HepG2 (cell line): ENCODE results near the gene ABCG1.

Source experiments
- BHLHE40 ChIP-seq: IDR thresholded peaks from 2 replicates; pipeline ENCODE4 v1.6.1; 2011; ENCODE audit warnings: low read length, improper control_type of control experiment
- EZH2 ChIP-seq: conservative IDR thresholded peaks from 2 replicates; pipeline ENCODE4 v1.6.1; 2012; ENCODE audit warnings: mild to moderate bottlenecking, low read depth, low read length, moderate library complexity
- FOSL2 ChIP-seq: sonication (generic); formaldehyde crosslinking; IDR thresholded peaks from 2 replicates; pipeline ENCODE4 v1.4.0; 2020; ENCODE audit warnings: missing genetic modification reagents
- FOXK2 ChIP-seq: fragments of 450-650 bp; IDR thresholded peaks from 2 replicates; pipeline ENCODE4 v1.6.1; 2016
- KDM1A ChIP-seq: IDR thresholded peaks from 2 replicates; pipeline ENCODE4 v1.6.1; 2016; ENCODE audit warnings: missing compliant biosample characterization
- TAF1 ChIP-seq: sonication (generic); formaldehyde crosslinking; IDR thresholded peaks from 2 replicates; pipeline ENCODE4 v1.4.0; 2020; ENCODE audit warnings: missing genetic modification reagents
- ZBTB8A ChIP-seq: sonication (generic); formaldehyde crosslinking; IDR thresholded peaks from 2 replicates; pipeline ENCODE4 v1.4.0; 2020; ENCODE audit warnings: mild to moderate bottlenecking, low read depth, missing genetic modification reagents, borderline replicate concordance
- ZNF746 ChIP-seq: sonication (generic); formaldehyde crosslinking; IDR thresholded peaks from 2 replicates; pipeline ENCODE4 v1.8.0; 2022; ENCODE audit warnings: mild to moderate bottlenecking, missing genetic modification reagents
- ZNF883 ChIP-seq: sonication (generic); formaldehyde crosslinking; IDR thresholded peaks from 2 replicates; pipeline ENCODE4 v1.5.1; 2020; ENCODE audit warnings: mild to moderate bottlenecking, missing genetic modification reagents; ENCODE audit errors: not compliant biosample characterization
- TF ChIP-seq, protein P1 (sequence below): sonication (generic); formaldehyde crosslinking; IDR thresholded peaks from 2 replicates; pipeline ENCODE4 v1.5.0; 2020; ENCODE audit warnings: mild to moderate bottlenecking, missing genetic modification reagents, moderate library complexity

DNA sequence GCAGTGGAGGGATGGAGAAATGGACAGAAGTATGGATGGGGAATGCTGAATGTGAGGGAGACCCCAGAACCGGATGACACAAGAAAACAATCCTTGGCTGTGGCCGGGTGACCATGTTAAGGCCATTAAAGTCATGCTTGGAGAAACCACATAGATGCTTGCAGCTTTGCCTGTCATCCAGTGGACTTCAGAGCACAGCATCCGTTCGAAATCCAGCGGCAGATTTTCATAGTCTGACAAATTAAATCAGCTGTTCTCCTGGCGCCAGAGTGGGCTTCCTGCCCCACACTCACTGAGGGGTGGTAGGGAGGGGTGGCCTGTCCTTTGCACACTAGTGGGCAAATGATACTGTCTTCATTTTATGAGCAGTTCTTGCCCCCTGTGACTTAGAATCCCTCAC is 35.1 kb downstream of the ABCG1 start:
- TF ChIP-seq ZNF746 = no peak
- no peak for TF ChIP-seq KDM1A (CRISPR knock-in tag)
- TF ChIP-seq FOSL2 (CRISPR knock-in tag) = no peak
- no peak for TF ChIP-seq BHLHE40
- no peak for TF ChIP-seq FOXK2
- TF ChIP-seq, protein P1, sequence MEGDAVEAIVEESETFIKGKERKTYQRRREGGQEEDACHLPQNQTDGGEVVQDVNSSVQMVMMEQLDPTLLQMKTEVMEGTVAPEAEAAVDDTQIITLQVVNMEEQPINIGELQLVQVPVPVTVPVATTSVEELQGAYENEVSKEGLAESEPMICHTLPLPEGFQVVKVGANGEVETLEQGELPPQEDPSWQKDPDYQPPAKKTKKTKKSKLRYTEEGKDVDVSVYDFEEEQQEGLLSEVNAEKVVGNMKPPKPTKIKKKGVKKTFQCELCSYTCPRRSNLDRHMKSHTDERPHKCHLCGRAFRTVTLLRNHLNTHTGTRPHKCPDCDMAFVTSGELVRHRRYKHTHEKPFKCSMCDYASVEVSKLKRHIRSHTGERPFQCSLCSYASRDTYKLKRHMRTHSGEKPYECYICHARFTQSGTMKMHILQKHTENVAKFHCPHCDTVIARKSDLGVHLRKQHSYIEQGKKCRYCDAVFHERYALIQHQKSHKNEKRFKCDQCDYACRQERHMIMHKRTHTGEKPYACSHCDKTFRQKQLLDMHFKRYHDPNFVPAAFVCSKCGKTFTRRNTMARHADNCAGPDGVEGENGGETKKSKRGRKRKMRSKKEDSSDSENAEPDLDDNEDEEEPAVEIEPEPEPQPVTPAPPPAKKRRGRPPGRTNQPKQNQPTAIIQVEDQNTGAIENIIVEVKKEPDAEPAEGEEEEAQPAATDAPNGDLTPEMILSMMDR = no peak
- TF ChIP-seq ZNF883 (CRISPR knock-in tag) = no peak
- TF ChIP-seq TAF1 = no peak
- TF ChIP-seq EZH2 = no peak
- TF ChIP-seq ZBTB8A (CRISPR knock-in tag) = no peak
